ENCODE results near the gene NAXE.

- TF ChIP-seq CTCF (IDR thresholded peaks at IDR 0.05) (no peak), POLR2A (IDR thresholded peaks at IDR 0.05) (no peak)
These were observed 48.1 kb downstream of the NAXE start for GRCh38 chr1:156639601-156640101.
